Liver (tissue), 9 donors: Measurements from ENCODE around the gene FAM110A. TPM values are rescaled to one million over a fixed set of nuclear protein-coding genes. Genes with fewer than 3 reads are reported as not detected.
"Not testable (repeated sequence)": the region's sequence is repeated elsewhere in the genome, so short reads cannot be mapped to it uniquely, and the experiment has no call there.

Source experiments
- DNase-seq: peaks from one replicate; pipeline ENCODE4 v3.0.0-alpha.2; 2017; ENCODE audit warnings: low spot score
- H3K27ac ChIP-seq, 2 donors: one replicate each; pipeline ENCODE4 v1.7.0; 2013; ENCODE audit warnings: inconsistent platforms in 2 of 2, low read length in 2 of 2, control low read depth in 1 of 2, low read depth in 1 of 2, mild to moderate bottlenecking in 1 of 2
- H3K27me3 ChIP-seq, 4 donors: one replicate each; pipeline versions ENCODE4 v1.6.1 to v1.7.0; 2013; ENCODE audit warnings: low read length in 3 of 4, inconsistent platforms in 1 of 4, mild to moderate bottlenecking in 1 of 4, moderate library complexity in 1 of 4; ENCODE audit not compliant: control insufficient read depth in 4 of 4, insufficient read depth in 4 of 4
- H3K36me3 ChIP-seq, 4 donors: one replicate each; pipeline versions ENCODE4 v1.6.1 to v1.7.0; 2013; ENCODE audit warnings: low read length in 3 of 4, mild to moderate bottlenecking in 3 of 4, low read depth in 1 of 4, moderate library complexity in 1 of 4; ENCODE audit not compliant: control insufficient read depth in 4 of 4, insufficient read depth in 3 of 4
- H3K4me1 ChIP-seq, 4 donors: one replicate each; pipeline versions ENCODE4 v1.6.1 to v1.7.0; 2013; ENCODE audit warnings: low read length in 3 of 4, mild to moderate bottlenecking in 3 of 4, moderate library complexity in 1 of 4; ENCODE audit not compliant: control insufficient read depth in 4 of 4, insufficient read depth in 4 of 4
- H3K4me3 ChIP-seq, 3 donors: one replicate each; pipeline versions ENCODE4 v1.6.1 to v1.7.0; 2013; ENCODE audit warnings: low read length in 3 of 3, control low read depth in 1 of 3, low read depth in 1 of 3, mild to moderate bottlenecking in 1 of 3
- H3K9ac ChIP-seq, 2 donors: one replicate each; pipeline ENCODE4 v1.7.0; 2013; ENCODE audit warnings: low read length in 2 of 2, mild to moderate bottlenecking in 2 of 2, moderate library complexity in 2 of 2, control low read depth in 1 of 2, low read depth in 1 of 2
- H3K9me3 ChIP-seq, 4 donors: one replicate each; pipeline versions ENCODE4 v1.6.1 to v1.7.0; 2013; ENCODE audit warnings: low read length in 3 of 4; ENCODE audit not compliant: control insufficient read depth in 4 of 4
- FOXA1 ChIP-seq: IDR thresholded peaks from 2 replicates; pipeline ENCODE4 v1.6.1; 2016; ENCODE audit warnings: antibody characterized with exemption
- GABPA ChIP-seq, 2 donors: IDR thresholded peaks in 1 of 2; conservative IDR thresholded peaks in 1 of 2; 2 replicates each; pipeline ENCODE4 v1.6.1; 2016; ENCODE audit warnings: antibody characterized with exemption in 2 of 2, mild to moderate bottlenecking in 1 of 2, moderate library complexity in 1 of 2
- HNF4A ChIP-seq, 2 donors: conservative IDR thresholded peaks; 2 replicates each; pipeline ENCODE4 v1.6.1; 2016; ENCODE audit warnings: antibody characterized with exemption in 2 of 2, mild to moderate bottlenecking in 2 of 2
- HNF4G ChIP-seq: IDR thresholded peaks from 2 replicates; pipeline ENCODE4 v1.6.1; 2016; ENCODE audit warnings: antibody characterized with exemption
- JUND ChIP-seq, 2 donors: IDR thresholded peaks; 2 replicates each; pipeline ENCODE4 v1.6.1; 2016; ENCODE audit warnings: antibody characterized with exemption in 2 of 2
- SP1 ChIP-seq: IDR thresholded peaks from 2 replicates; pipeline ENCODE4 v1.6.1; 2018; ENCODE audit warnings: antibody characterized with exemption, mild to moderate bottlenecking
- ZBTB33 ChIP-seq: IDR thresholded peaks from 2 replicates; pipeline ENCODE4 v1.6.1; 2016; ENCODE audit warnings: antibody characterized with exemption
- WGBS: extraction: QIAGEN DNeasy Blood & Tissue Kit; methylation state at CpG from one replicate; pipeline ENCODE4 v1.1.7; 2013; 5-methylcytosine and 5-hydroxymethylcytosine counted together
- polyA plus RNA-seq, 2 donors: library from polyadenylated mRNA; stranded (reverse) in 1 of 2; unstranded in 1 of 2; fragments of 200-250 nt in 1 of 2; fragments of >200 nt in 1 of 2; fragmentation: Nextera tagmentation in 1 of 2; extraction: Ambion mirVana in 1 of 2; gene quantifications; one replicate each; pipeline versions ENCODE4 v1.2.1 to v1.2.3, GENCODE V29; 2013 to 2015
- total RNA-seq, 2 donors: library from RNA; depleted of rRNA; stranded (reverse); fragments of >200 nt; gene quantifications; one replicate each; pipeline ENCODE4 v1.2.3, GENCODE V29; 2014
- donor health status: healthy.
- donor health status: healthy.
- donor health status: healthy.
- donor health status: healthy.
- donor health status: healthy.

Gene FAM110A
- total and polyA plus RNA-seq, 4 donors, result 1.2 to 6.7 (median 2.0) TPM

DNA sequence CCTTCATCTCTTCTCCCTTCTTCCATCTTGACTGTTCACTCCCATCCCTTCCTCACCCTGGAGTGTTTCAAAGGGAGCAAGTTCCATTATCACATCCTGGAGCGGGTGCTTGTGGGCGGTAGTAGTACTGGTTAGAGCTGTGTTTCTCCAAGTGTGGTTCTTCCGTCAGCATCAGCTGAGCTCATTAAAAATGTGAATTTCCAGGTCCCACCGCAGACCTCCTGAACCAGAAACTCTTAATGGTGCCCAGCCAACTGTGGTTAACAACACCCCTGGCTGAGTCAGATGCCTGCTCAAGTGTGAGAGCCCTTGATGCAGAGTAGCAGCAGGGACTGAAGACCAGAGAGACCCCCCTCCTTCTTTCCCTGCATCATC, 58.2 kb downstream of the FAM110A start:
- Histone ChIP-seq H3K9me3 (no peaks in the 10 kb centered on the region), H3K9ac (no peak overlapping the region), H3K4me3 (no peak overlapping the region), H3K27me3 (no peaks in the 10 kb centered on the region), H3K36me3 (no peaks in the 10 kb centered on the region), H3K4me1 (no peaks in the 10 kb centered on the region), H3K27ac (no peak overlapping the region)
- no peak for TF ChIP-seq SP1
- TF ChIP-seq HNF4A (conservative IDR thresholded peaks at IDR 0.05), result no peak
- TF ChIP-seq FOXA1, result no peak
- no peak for TF ChIP-seq JUND (IDR thresholded peaks at IDR 0.05)
- TF ChIP-seq ZBTB33, result no peak
- no peak for TF ChIP-seq GABPA (IDR thresholded peaks at IDR 0.05 in 1 of 2, conservative IDR thresholded peaks at IDR 0.05 in 1 of 2)
- no peak for TF ChIP-seq HNF4G
- DNase-seq, result no peak
- WGBS, result 80% methylated on average over 4 of the region's 4 CpGs

GRCh38 chr20:892371-892770, 58.9 kb downstream of the FAM110A start:
- H3K9me3 ChIP-seq, H3K27ac ChIP-seq, H3K4me3 ChIP-seq, H3K27me3 ChIP-seq, H3K9ac ChIP-seq, H3K4me1 ChIP-seq, H3K36me3 ChIP-seq, DNase-seq: not testable (repeated sequence)
- 78% methylated on average over 5 of the region's 5 CpGs for WGBS

Other genes with a start within 250 kb of the FAM110A start
- gene TCF15, start 223.4 kb upstream of the FAM110A start, total RNA-seq, result not detected
- gene TCF15, start 223.4 kb upstream of the FAM110A start, polyA plus RNA-seq, result not detected
- gene SRXN1, start 180.5 kb upstream of the FAM110A start, total RNA-seq, result 10 to 100 TPM; 22.8 to 26.8 TPM
- gene SRXN1, start 180.5 kb upstream of the FAM110A start, polyA plus RNA-seq, result 10 to 100 TPM; 14.3 to 60.2 TPM
- gene SCRT2, start 157.9 kb upstream of the FAM110A start, total RNA-seq, result not detected
- gene SCRT2, start 157.9 kb upstream of the FAM110A start, polyA plus RNA-seq, result not detected
- gene SLC52A3, start 65.2 kb upstream of the FAM110A start, total RNA-seq, result under 1 TPM in 1 of 2 donors, not detected in 1; 0.08 TPM
- under 1 TPM; 0.06 TPM for gene SLC52A3, start 65.2 kb upstream of the FAM110A start, polyA plus RNA-seq
- under 1 TPM; 0.05 to 0.08 TPM for gene ANGPT4, start 82.6 kb downstream of the FAM110A start, total RNA-seq
- under 1 TPM; 0.07 to 0.13 TPM for gene ANGPT4, start 82.6 kb downstream of the FAM110A start, polyA plus RNA-seq
- not detected for gene RSPO4, start 168.6 kb downstream of the FAM110A start, total RNA-seq
- gene RSPO4, start 168.6 kb downstream of the FAM110A start, polyA plus RNA-seq, result not detected